ENCODE measurements around the gene PELI3.

The PELI3 gene, protein sequence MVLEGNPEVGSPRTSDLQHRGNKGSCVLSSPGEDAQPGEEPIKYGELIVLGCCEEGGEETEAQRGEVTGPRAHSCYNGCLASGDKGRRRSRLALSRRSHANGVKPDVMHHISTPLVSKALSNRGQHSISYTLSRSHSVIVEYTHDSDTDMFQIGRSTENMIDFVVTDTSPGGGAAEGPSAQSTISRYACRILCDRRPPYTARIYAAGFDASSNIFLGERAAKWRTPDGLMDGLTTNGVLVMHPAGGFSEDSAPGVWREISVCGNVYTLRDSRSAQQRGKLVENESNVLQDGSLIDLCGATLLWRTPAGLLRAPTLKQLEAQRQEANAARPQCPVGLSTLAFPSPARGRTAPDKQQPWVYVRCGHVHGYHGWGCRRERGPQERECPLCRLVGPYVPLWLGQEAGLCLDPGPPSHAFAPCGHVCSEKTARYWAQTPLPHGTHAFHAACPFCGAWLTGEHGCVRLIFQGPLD

GRCh38 chr11:66466225-66467033 is at the start of gene PELI3:
Gene PELI3, plus strand, starts transcription at chr11:66466905. Its CDS starts 1,224 bp downstream, at chr11:66468129.
- Histone ChIP-seq H3K36me3 (peaks cover 0 to 14% (median 11%) of the 10 kb centered on the region in 3 donors), H3K9me3 (no peaks in the 10 kb centered on the region), H3K27ac (peak within 1 kb of the TSS; percentile 67 to 85), H3K4me1 (peaks cover 0 to 22% (median 16%) of the 10 kb centered on the region in 4 donors), H3K27me3 (no peaks in the 10 kb centered on the region), H3K4me3 (peak within 1 kb of the TSS; percentile 67)
- TF ChIP-seq CTCF (IDR thresholded peaks at IDR 0.05), result no peak
- intact Hi-C loops (cut with DNase I; ENCODE audit: low total_unique reads), result no loop called here
- peak; percentile 90 to 96 for DNase-seq

DNA sequence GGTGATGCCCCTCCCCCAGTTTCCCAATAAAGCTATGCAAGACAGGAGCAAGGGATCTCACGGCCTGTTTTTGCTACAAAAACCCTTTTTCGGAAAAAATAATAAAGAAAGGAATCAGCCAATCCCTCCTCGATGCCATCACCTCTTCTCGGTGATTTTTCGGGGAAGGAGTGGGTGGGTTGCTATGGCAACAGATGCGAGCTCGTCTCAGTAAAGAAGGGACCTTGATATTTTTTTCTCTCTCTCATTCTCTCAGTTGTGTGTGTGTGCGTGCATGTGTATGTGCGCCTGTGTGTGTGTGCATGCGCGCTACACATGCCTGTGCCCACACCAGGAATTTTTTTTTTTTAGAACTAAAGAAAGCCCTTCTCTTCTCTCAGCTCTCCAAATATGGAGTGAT is 49.7 kb upstream of the PELI3 start:
- Histone ChIP-seq H3K9me3 (no peaks in the 10 kb centered on the region), H3K36me3 (peaks cover 0 to under 1% (median 0%) of the 10 kb centered on the region in 3 donors), H3K27me3 (peaks cover 0 to 3% of the 10 kb centered on the region in 2 donors), H3K27ac (no peak overlapping the region), H3K4me3 (no peak overlapping the region), H3K4me1 (peaks cover 0 to 78% (median 43%) of the 10 kb centered on the region in 4 donors)
- DNase-seq, result no peak
- intact Hi-C loops (cut with DNase I; ENCODE audit: low total_unique reads), result no loop called here
- TF ChIP-seq CTCF (IDR thresholded peaks at IDR 0.05), result no peak

DNA sequence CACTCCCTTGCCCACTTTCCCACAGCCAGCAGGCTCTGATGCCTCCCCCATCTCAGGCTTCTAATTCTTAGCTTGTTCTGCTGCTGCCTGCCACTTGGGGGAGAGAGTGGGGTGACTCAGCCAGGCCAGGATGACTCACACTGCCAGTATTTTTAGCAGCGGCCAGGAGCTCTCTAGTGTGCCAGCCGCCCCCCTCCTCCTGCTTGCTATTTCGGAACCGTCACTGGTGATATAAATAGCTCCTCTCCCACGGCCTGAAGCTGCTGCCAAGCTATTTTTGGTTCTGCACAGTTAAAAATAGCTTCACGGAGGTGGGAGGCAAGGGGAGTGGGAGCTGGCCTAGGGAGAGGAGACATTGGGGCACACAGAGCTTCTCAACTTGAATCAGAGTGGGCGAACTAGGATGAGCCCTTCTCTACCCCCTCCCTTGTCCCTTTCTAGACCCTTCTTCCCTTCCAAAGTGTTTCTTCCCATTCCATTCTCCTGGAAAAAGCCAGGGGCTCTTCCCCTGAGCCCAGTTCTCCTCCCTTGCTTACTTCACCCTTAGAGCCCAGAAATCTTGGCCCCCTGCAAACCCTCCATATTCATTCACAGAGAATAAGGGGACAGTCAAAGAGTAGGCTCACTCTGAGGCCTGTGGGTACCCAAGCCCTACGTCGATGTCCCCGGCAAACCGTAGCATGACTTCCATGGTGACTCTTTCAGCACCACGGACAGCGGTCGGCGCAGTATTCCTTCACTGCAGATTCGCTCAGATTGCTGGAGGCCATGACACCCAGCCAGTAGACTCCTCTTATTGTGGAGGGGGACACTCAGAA is 48.3 kb upstream of the PELI3 start:
- Histone ChIP-seq H3K4me3 (no peak overlapping the region), H3K27me3 (peaks cover 0 to 3% of the 10 kb centered on the region in 2 donors), H3K36me3 (peaks cover 7 to 13% (median 11%) of the 10 kb centered on the region in 3 donors), H3K9me3 (no peaks in the 10 kb centered on the region), H3K27ac (peak overlapping the region; percentile 12 to 37), H3K4me1 (peaks cover 0 to 64% (median 41%) of the 10 kb centered on the region in 4 donors)
- peak; percentile 77 to 96 for DNase-seq
- peak; percentile 53 to 68 for TF ChIP-seq CTCF (IDR thresholded peaks at IDR 0.05)
- intact Hi-C loops (cut with DNase I; ENCODE audit: low total_unique reads), result no loop called here

- Histone ChIP-seq H3K27ac (no peak overlapping the region), H3K4me1 (peaks cover 0 to 58% (median 40%) of the 10 kb centered on the region in 4 donors), H3K36me3 (peaks cover 12 to 18% (median 16%) of the 10 kb centered on the region in 3 donors), H3K4me3 (no peak overlapping the region), H3K27me3 (peaks cover 0 to 3% of the 10 kb centered on the region in 2 donors), H3K9me3 (no peaks in the 10 kb centered on the region)
- DNase-seq, result no peak
- no peak for TF ChIP-seq CTCF (IDR thresholded peaks at IDR 0.05)
- intact Hi-C loops (cut with DNase I; ENCODE audit: low total_unique reads), result no loop called here
Measured at GRCh38 chr11:66418986-66419308, 47.8 kb upstream of the PELI3 start.

- intact Hi-C loops (cut with DNase I; ENCODE audit: low total_unique reads), result loop anchor here (10.0 kb wide), 1 partner anchor 255 kb away; the partner anchor contains the start of gene RBM4B
- H3K9me3 ChIP-seq, result no peaks in the 10 kb centered on the region
- H3K36me3 ChIP-seq, result peaks cover 20 to 26% (median 25%) of the 10 kb centered on the region in 3 donors
- DNase-seq, result no peak
- no peak for TF ChIP-seq CTCF (IDR thresholded peaks at IDR 0.05)
- peaks cover 0 to 53% (median 39%) of the 10 kb centered on the region in 4 donors for H3K4me1 ChIP-seq
- H3K27ac ChIP-seq, result no peak overlapping the region
- H3K27me3 ChIP-seq, result peaks cover 0 to 3% of the 10 kb centered on the region in 2 donors
- H3K4me3 ChIP-seq, result no peak overlapping the region
Measured at GRCh38 chr11:66419825-66420224, 46.9 kb upstream of the PELI3 start.

Data from tibial artery (tissue), 4 donors.